GM12878 (cell line): ENCODE results near the gene FRRS1L. TPM values are rescaled to one million over a fixed set of nuclear protein-coding genes. Genes with fewer than 3 reads are reported as not detected.

Experiments
- E2F4 ChIP-seq: IDR thresholded peaks from 2 replicates; pipeline ENCODE4 v1.6.1; 2012; ENCODE audit warnings: low read depth, low read length, improper control_type of control experiment
- HCFC1 ChIP-seq: fragments of 150-350 bp; IDR thresholded peaks from 2 replicates; pipeline ENCODE4 v1.6.1; 2014; ENCODE audit warnings: low read length
- HDAC6 ChIP-seq: fragments of 200-600 bp; sonication (generic); IDR thresholded peaks from one replicate; pipeline ENCODE4 v1.8.0; 2017; ENCODE audit warnings: antibody characterized with exemption; ENCODE audit not compliant: unreplicated experiment
- IRF5 ChIP-seq: fragments of 450-650 bp; IDR thresholded peaks from 2 replicates; pipeline ENCODE4 v1.6.1; 2017; ENCODE audit warnings: borderline replicate concordance
- RAD51 ChIP-seq: fragments of 450-650 bp; IDR thresholded peaks from 2 replicates; pipeline ENCODE4 v1.6.1; 2016; ENCODE audit warnings: moderate library complexity, mild to moderate bottlenecking, inconsistent platforms
- REST ChIP-seq: IDR thresholded peaks from 2 replicates; pipeline ENCODE4 v1.6.1; 2012; ENCODE audit warnings: mild to moderate bottlenecking, low read depth, low read length
- TAF1 ChIP-seq: IDR thresholded peaks from 2 replicates; pipeline ENCODE4 v1.6.1; 2011; ENCODE audit warnings: mild to moderate bottlenecking, low read depth, low read length, borderline replicate concordance
- polyA plus RNA-seq, 11 experiments: library from polyadenylated mRNA; depleted of rRNA in 4 of 11; unstranded in 6 of 11; stranded (reverse) in 5 of 11; fragments of >200 nt; fragmentation: Nextera tagmentation in 4 of 11; fragmentation: Illumina TruSeq in 1 of 11; extraction: Ambion mirVana in 4 of 11; extraction: Trizol in 1 of 11; gene quantifications; 1 replicate in 1 of 11; 2 replicates in 10 of 11; pipeline versions ENCODE4 v1.2.1 to v1.2.3, GENCODE V29; 2011 to 2016; ENCODE audit warnings: inconsistent platforms in 2 of 11, missing spikeins in 2 of 11, low read depth in 1 of 11
- total RNA-seq, 4 experiments: library from RNA; depleted of rRNA in 3 of 4; stranded (reverse); fragments of >200 nt in 3 of 4; fragmentation: Illumina TruSeq in 1 of 4; extraction: Trizol in 1 of 4; gene quantifications; 2 replicates each; pipeline versions ENCODE4 v1.2.1 to v1.2.3, GENCODE V29; 2013 to 2021

FRRS1L gene
- total and polyA plus RNA-seq, 10 of the 15 experiments (the other 5 are each of a cell fraction or from before 2014, with no cell fraction given) = not detected

- TF ChIP-seq E2F4 = no peak
- TF ChIP-seq RAD51 = no peak
- no peak for TF ChIP-seq HDAC6
- no peak for TF ChIP-seq TAF1
- no peak for TF ChIP-seq HCFC1
- TF ChIP-seq REST = no peak
- TF ChIP-seq IRF5 = no peak
Observed at GRCh38 chr9:109122726-109123621, 44.1 kb downstream of the FRRS1L start (continued).
